NCI-H510A (cell line): ENCODE results near the gene SFRP2.

Experiments
- DNase-seq: peaks from one replicate; lab custom pipeline; 2025; lab: John Stamatoyannopoulos, UW

SFRP2 gene

GRCh38 chr4:153794006-153794405 lies 5.1 kb upstream of the SFRP2 start:
- DNase-seq: no peak

GRCh38 chr4:153792618-153793247 lies 3.9 kb upstream of the SFRP2 start:
- DNase-seq: no peak

- no peak for DNase-seq
Measured at GRCh38 chr4:153791746-153792617, 3.1 kb upstream of the SFRP2 start.

GRCh38 chr4:153790962-153791551 lies 2.2 kb upstream of the SFRP2 start:
- DNase-seq: no peak

- DNase-seq: no peak
Measured at GRCh38 chr4:153790500-153790865, 1.6 kb upstream of the SFRP2 start.

GRCh38 chr4:153789741-153790499 lies 1.0 kb upstream of the SFRP2 start:
- no peak for DNase-seq

- no peak for DNase-seq
Measured at GRCh38 chr4:153788051-153788412, 851 bp downstream of the SFRP2 start.

- no peak for DNase-seq
Measured at GRCh38 chr4:153787575-153787974, 1.3 kb downstream of the SFRP2 start.

- no peak for DNase-seq
Measured at GRCh38 chr4:153787061-153787560, 1.8 kb downstream of the SFRP2 start.

- DNase-seq: no peak
Measured at GRCh38 chr4:153785910-153786721, 2.8 kb downstream of the SFRP2 start.

- DNase-seq: no peak
Measured at GRCh38 chr4:153784166-153784699, 4.7 kb downstream of the SFRP2 start.

- DNase-seq: no peak
Measured at GRCh38 chr4:153782581-153782980, 6.3 kb downstream of the SFRP2 start.

- no peak for DNase-seq
Measured at GRCh38 chr4:153781717-153782416, 7.0 kb downstream of the SFRP2 start.

GRCh38 chr4:153781280-153781679 lies 7.6 kb downstream of the SFRP2 start:
- no peak for DNase-seq

- DNase-seq: no peak
Measured at GRCh38 chr4:153780876-153781275, 8.0 kb downstream of the SFRP2 start.

GRCh38 chr4:153780221-153780620 lies 8.7 kb downstream of the SFRP2 start:
- no peak for DNase-seq

GRCh38 chr4:153778383-153778782 lies 10.5 kb downstream of the SFRP2 start:
- no peak for DNase-seq

GRCh38 chr4:153777421-153777820 lies 11.5 kb downstream of the SFRP2 start:
- no peak for DNase-seq

GRCh38 chr4:153776601-153777000 lies 12.3 kb downstream of the SFRP2 start:
- no peak for DNase-seq

GRCh38 chr4:153773236-153773690 lies 15.6 kb downstream of the SFRP2 start:
- DNase-seq: no peak
